GM12878 (cell line): ENCODE results near the gene RAB26. TPM values are rescaled to one million over a fixed set of nuclear protein-coding genes. Genes with fewer than 3 reads are reported as not detected.

Experiments used
- CUX1 ChIP-seq: IDR thresholded peaks from 2 replicates; pipeline ENCODE4 v1.6.1; 2012; ENCODE audit warnings: improper control_type of control experiment, low read depth, low read length; ENCODE audit not compliant: insufficient replicate concordance
- PBX3 ChIP-seq: IDR thresholded peaks from 2 replicates; pipeline ENCODE4 v1.6.1; 2011; ENCODE audit warnings: mild to moderate bottlenecking, low read depth, low read length, moderate library complexity; ENCODE audit not compliant: insufficient replicate concordance
- SMC3 ChIP-seq: IDR thresholded peaks from 2 replicates; pipeline ENCODE4 v1.6.1; 2011; ENCODE audit warnings: low read length, improper control_type of control experiment, borderline replicate concordance
- polyA plus RNA-seq, 11 experiments: library from polyadenylated mRNA; depleted of rRNA in 4 of 11; unstranded in 6 of 11; stranded (reverse) in 5 of 11; fragments of >200 nt; fragmentation: Nextera tagmentation in 4 of 11; fragmentation: Illumina TruSeq in 1 of 11; extraction: Ambion mirVana in 4 of 11; extraction: Trizol in 1 of 11; gene quantifications; 1 replicate in 1 of 11; 2 replicates in 10 of 11; pipeline versions ENCODE4 v1.2.1 to v1.2.3, GENCODE V29; 2011 to 2016; ENCODE audit warnings: inconsistent platforms in 2 of 11, missing spikeins in 2 of 11, low read depth in 1 of 11
- total RNA-seq, 4 experiments: library from RNA; depleted of rRNA in 3 of 4; stranded (reverse); fragments of >200 nt in 3 of 4; fragmentation: Illumina TruSeq in 1 of 4; extraction: Trizol in 1 of 4; gene quantifications; 2 replicates each; pipeline versions ENCODE4 v1.2.1 to v1.2.3, GENCODE V29; 2013 to 2021

RAB26 gene
- total and polyA plus RNA-seq, 10 of the 15 experiments (the other 5 are each of a cell fraction or from before 2014, with no cell fraction given), result 0.13 to 4.5 (median 0.33) TPM; not detected in 1

DNA sequence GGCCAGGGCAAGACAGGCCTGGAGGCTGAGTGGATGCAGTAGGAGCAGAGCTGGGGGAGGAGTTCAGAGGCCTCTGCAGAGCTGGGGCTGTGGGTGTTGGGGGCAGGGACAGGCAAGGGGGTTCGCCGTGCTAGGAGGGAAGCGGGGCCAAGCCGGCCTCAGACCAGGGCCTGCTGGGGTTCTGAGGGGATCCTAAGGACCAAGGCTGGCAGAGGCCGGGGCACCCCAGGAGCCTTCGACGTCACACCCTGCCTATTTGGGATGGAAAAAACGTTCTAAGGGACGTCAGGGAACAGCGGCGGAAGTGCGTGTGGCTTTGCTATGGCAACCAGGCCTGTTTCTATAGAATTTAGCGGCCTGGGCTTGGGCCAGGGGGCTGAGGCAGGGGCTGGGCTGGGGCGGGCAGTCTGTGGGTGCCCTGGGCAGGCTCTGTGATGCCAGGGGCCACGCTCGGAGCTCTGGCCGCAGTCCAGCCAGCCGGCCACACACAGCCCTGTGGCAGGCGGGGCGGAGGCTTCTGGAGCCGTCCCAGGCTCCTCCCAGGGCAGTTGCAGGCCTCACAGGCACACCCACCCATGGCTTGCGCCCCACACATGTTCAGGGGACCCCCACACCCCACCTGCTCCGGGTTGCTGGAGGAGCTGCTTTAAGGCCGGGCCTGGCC, 10.9 kb downstream of the RAB26 start (continued):
- no peak for TF ChIP-seq PBX3
- TF ChIP-seq CUX1, result no peak
- TF ChIP-seq SMC3, result no peak
- TF ChIP-seq, all 136 proteins: peak for 0
